Right lobe of liver (tissue), 4 donors: ENCODE results near the gene WDR90.

Experiments used
- CTCF ChIP-seq, 4 donors: fragments of 200-600 bp in 3 of 4; fragments of 450-650 bp in 1 of 4; IDR thresholded peaks; one replicate each; pipeline versions ENCODE4 v1.5.1 to v1.8.0; 2016 to 2022; ENCODE audit warnings: antibody characterized with exemption in 4 of 4, mild to moderate bottlenecking in 2 of 4
- POLR2A ChIP-seq: fragments of 450-650 bp; IDR thresholded peaks from one replicate; pipeline ENCODE4 v1.6.1; 2017; ENCODE audit warnings: antibody characterized with exemption, mild to moderate bottlenecking
- donor health status: DM: no; HTN: no; CAD: no.
- donor health status: DM: no; HTN: no; CAD: no.
- donor health status: DM: no; HTN: yes; CAD: no.

DNA sequence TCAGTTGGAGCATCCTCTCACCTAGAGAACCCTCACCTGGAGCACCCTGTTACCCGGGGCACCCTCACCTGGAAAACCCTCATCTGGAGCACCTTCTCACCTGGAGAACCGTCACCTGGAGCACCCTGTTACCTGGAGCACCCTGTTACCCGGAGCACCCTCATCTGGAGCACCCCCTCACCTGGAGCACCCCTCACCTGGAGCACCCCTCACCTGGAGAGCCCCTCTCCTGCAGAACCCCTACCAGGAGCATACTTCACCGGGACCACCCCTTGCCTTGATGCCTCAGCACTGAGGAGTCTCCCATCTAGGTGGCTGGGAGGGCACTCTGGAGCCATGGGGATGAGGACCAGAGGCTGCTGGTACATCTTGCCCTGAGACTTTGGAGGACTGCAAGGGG lies 59.8 kb downstream of the WDR90 start:
- TF ChIP-seq CTCF (IDR thresholded peaks at IDR 0.05), result no peak
- TF ChIP-seq POLR2A, result no peak
